ENCODE measurements around the gene ROR1. TPM values are rescaled to one million over a fixed set of nuclear protein-coding genes. Genes with fewer than 3 reads are reported as not detected.
A peak's percentile ranks its signal among the peaks of the same experiment; 100 is the strongest.

Gene ROR1
- total RNA-seq, 1 donor = under 0.01 TPM

DNA sequence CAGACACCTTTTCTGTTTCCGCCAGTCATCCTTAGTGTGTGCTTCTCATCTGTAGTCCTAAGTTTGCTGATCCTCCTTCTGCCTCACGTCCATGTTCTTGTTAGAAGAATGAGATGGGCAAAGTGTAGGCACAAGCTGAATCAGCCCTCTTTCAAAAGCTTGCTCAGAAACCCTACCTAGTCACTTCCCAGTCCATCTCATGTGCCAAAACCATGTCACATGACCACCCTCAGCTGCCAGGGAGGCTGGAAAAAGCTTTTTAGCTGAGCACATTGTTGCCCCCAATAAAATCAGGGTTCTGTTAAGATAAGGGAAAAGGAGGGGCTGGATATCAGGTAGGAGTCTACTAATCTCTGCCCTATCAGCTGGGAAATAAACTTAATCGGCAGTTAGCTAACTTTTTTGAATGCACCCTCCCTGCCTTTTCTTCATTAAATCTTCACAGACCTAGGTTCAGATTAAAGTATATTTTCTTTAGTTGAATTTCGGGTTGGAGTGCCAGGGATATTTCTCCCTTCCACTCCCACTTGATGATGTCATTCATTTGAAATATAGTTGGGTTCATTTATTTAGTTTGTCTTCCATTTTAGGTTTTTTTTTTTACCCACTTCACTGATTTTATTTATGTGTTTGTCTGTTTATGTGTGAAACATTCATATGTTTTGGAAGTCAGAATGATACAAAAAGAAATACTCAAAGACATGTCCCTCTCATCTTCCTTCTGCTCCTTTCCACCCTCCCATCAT lies 129.2 kb downstream of the ROR1 start:
- no peak for DNase-seq (ENCODE audit: low read depth in 2 of 3, low spot score in 2 of 3)

DNA sequence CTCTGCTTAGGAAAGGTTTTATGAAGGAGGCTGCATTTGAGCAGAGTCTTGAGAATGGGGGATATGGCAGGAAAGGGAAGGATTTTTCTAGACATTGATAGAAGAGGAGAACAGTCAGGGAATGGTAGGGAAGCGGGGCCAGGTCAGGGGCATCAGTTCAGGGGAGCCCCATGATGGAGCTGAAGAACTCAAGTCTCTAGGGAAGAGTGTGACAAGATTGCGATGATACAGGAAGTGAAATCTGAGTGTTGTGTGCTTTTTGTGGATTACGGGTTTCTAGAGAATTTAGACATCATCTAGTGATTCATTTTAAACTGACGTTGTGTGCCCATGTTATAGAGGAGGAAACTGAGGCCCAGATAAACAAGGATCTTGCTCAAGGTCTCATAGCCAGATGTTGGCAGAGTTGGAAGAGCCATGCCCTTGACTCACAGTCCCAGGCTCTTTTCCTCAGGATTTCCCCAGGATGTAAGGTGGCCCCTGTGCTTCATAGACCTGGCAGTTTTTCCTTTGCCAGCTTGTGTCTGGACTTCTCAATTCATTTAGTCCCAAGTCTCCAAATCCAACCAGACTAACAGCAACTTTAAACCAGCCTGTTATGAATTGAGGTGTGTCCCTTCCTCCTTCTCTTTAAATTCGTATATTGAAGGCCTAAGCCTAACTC lies 130.3 kb downstream of the ROR1 start:
- no peak for DNase-seq (ENCODE audit: low read depth in 2 of 3, low spot score in 2 of 3)

GRCh38 chr1:63904826-63905225 lies 131.0 kb downstream of the ROR1 start:
- no peak for DNase-seq (ENCODE audit: low read depth in 2 of 3, low spot score in 2 of 3)

GRCh38 chr1:63906047-63906704 lies 132.4 kb downstream of the ROR1 start:
- no peak for DNase-seq (ENCODE audit: low read depth in 2 of 3, low spot score in 2 of 3)

DNA sequence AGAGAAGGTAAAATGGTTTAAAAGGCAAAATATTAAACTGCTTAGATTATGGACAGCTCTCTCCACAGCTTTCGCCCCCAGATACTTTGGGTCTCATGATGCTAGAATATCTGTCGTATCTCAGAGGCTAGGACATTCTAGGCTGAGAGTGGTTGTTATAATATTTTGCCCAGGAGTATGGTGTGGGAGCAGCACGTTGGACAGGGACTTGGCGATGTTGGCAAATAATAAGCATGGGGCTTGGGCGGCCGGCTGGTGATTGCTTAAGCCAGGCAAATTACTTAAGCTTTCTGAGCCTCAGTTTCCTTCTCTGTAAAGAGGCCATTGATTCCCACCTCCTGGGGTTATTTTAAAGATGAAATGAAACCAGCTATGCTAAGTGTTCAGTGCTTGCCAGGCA lies 133.2 kb downstream of the ROR1 start:
- no peak for DNase-seq (ENCODE audit: low read depth in 2 of 3, low spot score in 2 of 3)

DNA sequence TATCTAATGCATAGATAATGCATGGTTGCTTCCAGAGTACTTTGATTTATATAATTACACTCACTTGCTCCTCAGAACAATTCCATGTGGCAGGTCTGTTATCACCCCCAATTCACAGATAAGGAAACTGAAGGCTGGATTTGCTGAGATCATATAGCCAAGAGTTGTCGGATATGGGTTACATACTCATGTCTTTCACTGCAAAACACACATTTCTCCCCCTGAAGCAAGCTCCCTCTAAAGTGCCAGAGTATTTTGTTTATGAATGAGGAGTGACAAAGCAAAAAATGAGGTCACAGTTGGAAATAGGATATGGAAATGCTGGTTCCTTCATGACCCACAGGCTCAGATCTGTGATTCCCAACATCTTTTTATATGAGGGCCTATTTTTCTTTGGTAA lies 134.2 kb downstream of the ROR1 start:
- DNase-seq (ENCODE audit: low read depth in 2 of 3, low spot score in 2 of 3) = no peak

- DNase-seq (ENCODE audit: low read depth in 2 of 3, low spot score in 2 of 3) = no peak
Measured at GRCh38 chr1:63909526-63909925, 135.7 kb downstream of the ROR1 start.

DNA sequence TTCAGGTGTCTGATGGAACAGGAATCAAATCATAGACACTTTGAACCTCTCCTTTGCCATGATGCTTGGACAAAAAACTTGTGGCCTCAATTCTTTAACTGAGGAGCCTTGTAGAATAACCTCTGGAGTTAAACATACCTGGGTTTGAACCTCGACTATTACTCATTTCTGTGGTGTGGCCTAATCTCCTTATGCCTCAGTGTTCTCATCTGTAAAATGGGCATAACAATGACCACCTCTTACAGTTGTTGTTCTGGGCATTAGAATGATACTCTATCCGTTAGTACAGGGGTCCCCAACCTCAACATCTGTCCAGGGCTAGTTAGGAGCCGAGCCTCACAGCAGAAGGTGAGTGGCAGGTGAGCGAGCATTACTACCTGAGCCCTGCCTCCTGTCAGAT lies 137.2 kb downstream of the ROR1 start:
- no peak for DNase-seq (ENCODE audit: low read depth in 2 of 3, low spot score in 2 of 3)

GRCh38 chr1:63912643-63913042 lies 138.8 kb downstream of the ROR1 start:
- DNase-seq (ENCODE audit: low read depth in 2 of 3, low spot score in 2 of 3) = no peak

DNA sequence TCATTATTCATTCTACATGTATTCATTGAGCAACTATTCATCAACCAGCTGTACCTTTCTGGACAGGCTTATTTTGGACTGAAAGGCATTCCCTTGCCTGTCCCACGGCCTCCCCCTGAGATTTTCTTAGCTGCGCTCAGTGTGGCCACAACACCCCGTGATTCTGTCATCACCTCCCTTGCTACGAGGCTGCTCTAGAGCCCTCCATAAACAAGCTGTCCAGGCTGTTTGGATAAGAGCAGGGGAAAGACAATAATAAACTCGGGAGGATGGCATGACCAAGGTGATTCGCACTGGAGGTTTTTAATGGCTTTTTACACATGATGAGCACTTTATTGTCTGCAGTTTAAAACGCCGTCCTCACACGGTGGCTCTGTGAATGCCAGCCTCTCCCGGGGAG lies 139.7 kb downstream of the ROR1 start:
- no peak for DNase-seq (ENCODE audit: low read depth in 2 of 3, low spot score in 2 of 3)

DNA sequence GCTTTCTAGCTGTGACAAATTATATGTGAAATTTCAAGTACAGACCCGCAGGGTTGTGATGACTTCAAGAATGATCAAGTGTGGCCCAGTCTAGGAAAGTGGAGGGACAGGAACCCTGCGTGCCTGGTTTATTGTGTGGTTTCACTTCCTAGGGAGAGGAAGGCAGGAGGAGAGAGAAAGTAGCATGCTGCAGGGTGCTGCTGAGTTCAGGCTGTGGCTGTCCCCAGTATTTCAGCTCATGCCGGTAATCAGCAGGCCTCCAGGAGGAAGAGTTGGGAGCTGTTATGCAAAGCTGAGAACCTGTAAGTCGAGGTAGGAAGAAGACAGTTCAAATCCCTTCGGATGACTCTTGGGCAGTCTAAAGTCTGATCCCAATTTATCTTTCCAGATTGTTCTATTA lies 140.4 kb downstream of the ROR1 start:
- DNase-seq (ENCODE audit: low read depth in 2 of 3, low spot score in 2 of 3) = no peak

GRCh38 chr1:63914706-63915105 lies 140.9 kb downstream of the ROR1 start:
- DNase-seq (ENCODE audit: low read depth in 2 of 3, low spot score in 2 of 3) = no peak

DNA sequence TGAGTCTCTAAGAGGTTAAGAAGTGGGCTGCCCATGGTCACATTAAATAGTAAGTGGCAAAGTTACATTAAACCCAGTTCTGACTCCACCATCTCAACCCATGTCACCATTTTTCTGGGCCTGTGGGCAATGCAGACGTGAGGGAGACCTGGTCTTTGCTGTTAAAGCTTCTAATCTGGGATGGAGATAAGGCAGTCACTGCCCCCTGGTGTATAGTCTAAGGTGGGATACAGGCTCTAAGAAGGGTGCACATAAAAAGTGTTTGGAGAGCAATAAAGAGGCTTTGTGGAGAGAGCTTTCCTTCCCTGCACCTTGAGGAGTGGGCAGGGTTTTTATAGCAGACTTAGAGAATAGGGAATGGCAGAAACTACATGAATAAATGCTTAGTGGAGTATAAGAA lies 141.3 kb downstream of the ROR1 start:
- DNase-seq (ENCODE audit: low read depth in 2 of 3, low spot score in 2 of 3) = peak in 1 of 3 donors; percentile 48

- no peak for DNase-seq (ENCODE audit: low read depth in 2 of 3, low spot score in 2 of 3)
Measured at GRCh38 chr1:63916485-63917360, 142.9 kb downstream of the ROR1 start.

DNA sequence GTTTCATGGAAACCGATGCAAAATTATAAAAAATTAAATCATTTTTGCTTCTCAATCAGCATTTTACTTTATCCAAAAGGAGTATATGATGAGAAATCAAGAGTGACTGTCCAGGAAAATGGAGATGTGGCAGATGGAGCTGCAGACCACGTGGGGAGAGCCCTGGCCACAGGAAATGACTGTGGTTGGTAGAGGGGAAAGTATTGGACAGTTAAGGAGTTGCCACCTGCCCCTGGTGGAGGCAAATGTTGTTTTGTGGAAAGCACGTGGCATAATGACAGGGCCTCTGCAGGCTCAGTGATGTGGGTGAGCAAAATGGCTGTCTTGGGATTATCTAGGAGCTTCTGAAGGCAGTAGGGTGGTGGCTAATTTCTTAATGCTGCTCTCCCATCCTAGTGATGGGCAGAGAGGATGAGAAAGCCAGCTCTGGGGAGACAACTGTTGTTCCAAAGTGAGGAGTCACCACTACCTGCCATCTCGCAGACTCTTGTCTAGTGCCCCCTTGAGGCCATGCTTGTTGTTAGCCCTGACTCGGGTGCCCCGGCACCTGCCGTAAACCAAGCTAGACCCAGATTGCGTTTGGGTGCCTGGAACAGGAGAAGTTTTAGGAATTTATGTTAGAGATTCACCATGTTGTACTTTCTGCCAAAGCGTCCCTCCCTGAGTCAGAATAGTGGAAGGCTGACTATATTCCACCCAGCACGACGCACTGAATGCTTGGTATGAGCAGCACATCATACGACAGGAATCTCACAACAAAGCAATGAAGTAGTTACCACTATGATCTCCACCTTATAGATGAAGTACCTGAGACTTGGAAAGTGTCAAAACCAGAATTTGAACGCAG lies 144.0 kb downstream of the ROR1 start:
- no peak for DNase-seq (ENCODE audit: low read depth in 2 of 3, low spot score in 2 of 3)

DNA sequence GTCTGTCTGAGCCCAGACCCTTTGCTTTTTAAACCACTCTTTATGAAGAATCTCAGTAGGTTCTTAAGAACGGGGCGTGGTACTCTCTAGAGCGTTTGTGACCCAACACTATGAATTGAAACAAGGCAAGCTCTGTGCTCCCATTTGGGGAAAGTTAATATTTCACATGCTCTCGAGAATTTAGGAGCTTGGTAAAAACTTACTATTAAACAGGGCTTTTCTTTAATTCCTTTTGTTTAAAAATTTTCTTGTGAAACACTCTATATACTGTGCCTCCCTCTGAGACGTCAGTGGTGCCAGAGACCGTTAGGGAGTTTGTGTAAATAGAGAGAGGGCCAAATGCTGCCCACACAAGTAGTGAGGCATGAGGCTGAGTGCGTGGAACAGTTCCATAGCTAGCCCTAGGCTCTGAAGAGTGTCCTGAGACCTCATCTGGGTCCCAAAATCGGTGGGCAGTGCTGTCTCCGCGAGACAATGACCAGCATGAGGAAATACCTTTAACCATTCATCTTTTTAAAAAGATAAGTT lies 144.7 kb downstream of the ROR1 start:
- no peak for DNase-seq (ENCODE audit: low read depth in 2 of 3, low spot score in 2 of 3)

DNA sequence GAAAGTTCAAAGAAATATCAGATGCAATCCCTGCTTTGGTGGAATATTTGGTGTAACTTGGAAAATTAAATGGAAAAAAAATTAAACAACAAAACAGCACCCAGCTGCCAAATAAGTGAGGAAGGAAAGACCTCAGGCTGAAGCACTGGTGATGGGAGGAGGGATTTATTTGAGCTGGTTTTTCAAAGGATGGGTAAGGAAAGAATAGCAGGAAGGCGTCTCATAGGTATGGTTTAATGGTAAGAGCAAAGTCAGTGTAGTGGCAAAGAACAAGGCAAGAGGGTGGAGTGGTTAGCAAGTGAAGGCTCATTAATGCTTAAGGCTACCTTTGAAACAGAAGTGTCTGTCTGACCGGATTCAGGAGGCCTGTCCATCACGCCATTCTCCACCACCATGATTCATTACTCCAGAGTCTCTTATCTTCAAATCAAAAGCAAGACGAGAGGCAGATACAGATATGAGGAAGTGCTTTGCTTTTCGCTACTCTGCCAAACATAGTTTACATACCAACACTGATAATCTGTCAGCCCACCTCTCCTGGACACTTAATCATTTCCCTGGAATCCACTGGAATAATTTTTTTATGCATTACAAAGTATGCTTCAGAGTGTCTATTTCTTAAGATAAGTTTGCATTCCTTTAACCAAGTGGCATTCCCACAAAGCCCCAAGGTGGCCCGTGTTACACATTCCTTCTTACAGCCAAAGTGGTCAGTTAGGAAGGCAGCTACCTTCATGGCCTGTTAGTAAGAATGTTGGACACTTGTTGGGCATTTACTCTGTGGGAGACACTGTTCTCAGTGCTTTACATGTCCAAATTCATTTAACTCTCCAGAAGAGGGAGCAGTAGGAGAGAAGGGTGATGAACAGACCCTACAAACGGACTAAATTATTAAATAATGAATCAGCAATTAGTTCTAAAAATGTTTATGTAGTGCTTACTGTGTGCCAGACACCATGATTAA lies 146.6 kb downstream of the ROR1 start:
- DNase-seq (ENCODE audit: low read depth in 2 of 3, low spot score in 2 of 3) = peak in 1 of 3 donors; percentile 41

DNA sequence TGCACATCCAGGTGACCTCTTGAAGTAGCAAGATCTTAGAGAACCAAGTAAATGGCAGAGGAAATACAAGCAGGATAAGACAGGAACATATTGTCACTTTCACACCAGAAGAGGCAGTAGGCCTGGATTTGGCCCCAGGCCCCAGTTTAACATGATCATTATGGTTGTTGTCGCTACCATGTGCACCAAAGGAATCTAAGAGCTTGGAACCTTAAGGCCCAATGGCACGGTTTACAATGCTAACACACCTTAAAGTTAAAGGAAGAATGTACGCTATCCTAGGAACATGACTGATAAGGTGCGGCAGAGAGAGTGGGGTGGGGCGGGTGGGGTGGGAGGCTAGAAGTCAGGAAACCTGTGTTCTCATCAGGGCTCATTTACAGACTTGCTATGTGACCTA lies 147.5 kb downstream of the ROR1 start:
- DNase-seq (ENCODE audit: low read depth in 2 of 3, low spot score in 2 of 3) = no peak

DNA sequence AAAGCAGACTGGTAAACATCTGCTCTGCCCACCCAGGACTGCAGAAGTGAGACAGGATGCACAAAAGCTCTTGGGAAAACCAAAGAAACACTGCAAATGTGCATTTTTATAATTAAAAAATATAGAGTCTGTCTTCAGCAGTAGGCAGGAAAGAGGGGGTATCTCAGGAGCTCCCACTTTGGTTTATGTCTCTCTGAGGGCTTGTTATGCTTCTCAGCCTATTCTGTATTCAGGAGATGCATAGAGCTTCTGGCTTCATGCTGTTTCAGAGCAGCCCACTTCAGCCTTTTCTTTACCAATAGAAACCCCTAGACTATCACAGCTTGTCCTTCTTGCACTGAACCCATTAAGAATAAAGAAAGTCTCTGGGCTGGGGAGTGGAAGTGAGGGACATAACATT lies 148.0 kb downstream of the ROR1 start:
- DNase-seq (ENCODE audit: low read depth in 2 of 3, low spot score in 2 of 3) = no peak

Data from hematopoietic multipotent progenitor cell (in vitro differentiated cells).